Measurements from ENCODE around the gene SLC22A15.
A peak's percentile ranks its signal among the peaks of the same experiment; 100 is the strongest.

The SLC22A15 gene

GRCh38 chr1:115980156-115980555 lies 3.8 kb downstream of the SLC22A15 start:
- H3K4me3 ChIP-seq (ENCODE audit: control insufficient read depth in 1 of 7, extremely low read depth in 1 of 7, insufficient read depth in 4 of 7, low read depth in 2 of 7, low read length in 6 of 7): no peak overlapping the region
- CTCF ChIA-PET: interaction anchor here (1.0 to 1.6 kb wide), 2 partner anchors 168 to 170 kb away, joined by 3 read pairs; no protein-coding TSS in a partner anchor
- H3K9me3 ChIP-seq (ENCODE audit: control extremely low read depth in 1 of 5, control insufficient read depth in 4 of 5, insufficient read depth in 2 of 5, low read depth in 1 of 5, low read length in 4 of 5): no peaks in the 10 kb centered on the region
- no peaks in the 10 kb centered on the region for H3K36me3 ChIP-seq (ENCODE audit: control insufficient read depth in 4 of 4, insufficient read depth in 4 of 4, low read length in 3 of 4)
- no peak for DNase-seq
- H3K27ac ChIP-seq (ENCODE audit: insufficient read depth in 1 of 2, low read depth in 1 of 2, low read length in 2 of 2, poor library complexity in 1 of 2, severe bottlenecking in 2 of 2): no peak overlapping the region
- no peaks in the 10 kb centered on the region for H3K27me3 ChIP-seq (replicated peaks in 2 of 5; ENCODE audit: control insufficient read depth in 4 of 5, insufficient read depth in 5 of 5, low read length in 4 of 5)
- WGBS (ENCODE audit: insufficient coverage): no CpG with 5 or more reads among the region's 2 CpGs
- peaks cover 6 to 42% (median 14%) of the 10 kb centered on the region in 4 experiments for H3K4me1 ChIP-seq (ENCODE audit: control extremely low read depth in 1 of 4, control insufficient read depth in 4 of 4, insufficient read depth in 4 of 4, low read length in 3 of 4)
- POLR2A ChIA-PET: no interaction called here

- ChIA-PET CTCF (interaction anchor here (0.6 to 2.6 kb wide), 36 partner anchors 9 to 373 kb away, joined by 3 to 21 read pairs (median 4); no protein-coding TSS in a partner anchor), POLR2A (no interaction called here)
- Histone ChIP-seq H3K27ac (ENCODE audit: insufficient read depth in 1 of 2, low read depth in 1 of 2, low read length in 2 of 2, poor library complexity in 1 of 2, severe bottlenecking in 2 of 2) (no peak overlapping the region), H3K9me3 (ENCODE audit: control extremely low read depth in 1 of 5, control insufficient read depth in 4 of 5, insufficient read depth in 2 of 5, low read depth in 1 of 5, low read length in 4 of 5) (no peaks in the 10 kb centered on the region), H3K27me3 (replicated peaks in 2 of 5; ENCODE audit: control insufficient read depth in 4 of 5, insufficient read depth in 5 of 5, low read length in 4 of 5) (no peaks in the 10 kb centered on the region), H3K4me1 (ENCODE audit: control extremely low read depth in 1 of 4, control insufficient read depth in 4 of 4, insufficient read depth in 4 of 4, low read length in 3 of 4) (peaks cover 2 to 37% (median 10%) of the 10 kb centered on the region in 4 experiments), H3K36me3 (ENCODE audit: control insufficient read depth in 4 of 4, insufficient read depth in 4 of 4, low read length in 3 of 4) (peaks cover 0 to 3% (median 0%) of the 10 kb centered on the region in 4 experiments), H3K4me3 (ENCODE audit: control insufficient read depth in 1 of 7, extremely low read depth in 1 of 7, insufficient read depth in 4 of 7, low read depth in 2 of 7, low read length in 6 of 7) (no peak overlapping the region)
- 88% methylated on average over 2 of the region's 3 CpGs for WGBS (ENCODE audit: insufficient coverage)
- DNase-seq: peak; percentile 48 to 54 (median 52)
Measured at GRCh38 chr1:115980998-115981993, 5.0 kb downstream of the SLC22A15 start.

GRCh38 chr1:115982400-115982799 lies 6.1 kb downstream of the SLC22A15 start:
- peak in 2 of 3 donors; percentile 36 to 37 for DNase-seq
- Histone ChIP-seq H3K4me3 (ENCODE audit: control insufficient read depth in 1 of 7, extremely low read depth in 1 of 7, insufficient read depth in 4 of 7, low read depth in 2 of 7, low read length in 6 of 7) (no peak overlapping the region), H3K4me1 (ENCODE audit: control extremely low read depth in 1 of 4, control insufficient read depth in 4 of 4, insufficient read depth in 4 of 4, low read length in 3 of 4) (peaks cover 2 to 27% (median 3%) of the 10 kb centered on the region in 4 experiments), H3K36me3 (ENCODE audit: control insufficient read depth in 4 of 4, insufficient read depth in 4 of 4, low read length in 3 of 4) (peaks cover 0 to 3% (median 0%) of the 10 kb centered on the region in 4 experiments), H3K9me3 (ENCODE audit: control extremely low read depth in 1 of 5, control insufficient read depth in 4 of 5, insufficient read depth in 2 of 5, low read depth in 1 of 5, low read length in 4 of 5) (no peaks in the 10 kb centered on the region), H3K27ac (ENCODE audit: insufficient read depth in 1 of 2, low read depth in 1 of 2, low read length in 2 of 2, poor library complexity in 1 of 2, severe bottlenecking in 2 of 2) (no peak overlapping the region), H3K27me3 (replicated peaks in 2 of 5; ENCODE audit: control insufficient read depth in 4 of 5, insufficient read depth in 5 of 5, low read length in 4 of 5) (no peaks in the 10 kb centered on the region)
- CTCF ChIA-PET: interaction anchor here (0.9 to 2.6 kb wide), 14 partner anchors 9 to 375 kb away, joined by 3 to 21 read pairs (median 4); no protein-coding TSS in a partner anchor
- WGBS (ENCODE audit: insufficient coverage): 25% methylated on average over 1 of the region's 3 CpGs
- POLR2A ChIA-PET: no interaction called here

- Histone ChIP-seq H3K27ac (ENCODE audit: insufficient read depth in 1 of 2, low read depth in 1 of 2, low read length in 2 of 2, poor library complexity in 1 of 2, severe bottlenecking in 2 of 2) (no peak overlapping the region), H3K36me3 (ENCODE audit: control insufficient read depth in 4 of 4, insufficient read depth in 4 of 4, low read length in 3 of 4) (peaks cover 0 to 3% (median 0%) of the 10 kb centered on the region in 4 experiments), H3K4me3 (ENCODE audit: control insufficient read depth in 1 of 7, extremely low read depth in 1 of 7, insufficient read depth in 4 of 7, low read depth in 2 of 7, low read length in 6 of 7) (no peak overlapping the region), H3K9me3 (ENCODE audit: control extremely low read depth in 1 of 5, control insufficient read depth in 4 of 5, insufficient read depth in 2 of 5, low read depth in 1 of 5, low read length in 4 of 5) (no peaks in the 10 kb centered on the region), H3K27me3 (replicated peaks in 2 of 5; ENCODE audit: control insufficient read depth in 4 of 5, insufficient read depth in 5 of 5, low read length in 4 of 5) (no peaks in the 10 kb centered on the region), H3K4me1 (ENCODE audit: control extremely low read depth in 1 of 4, control insufficient read depth in 4 of 4, insufficient read depth in 4 of 4, low read length in 3 of 4) (peaks cover 0 to 21% (median 3%) of the 10 kb centered on the region in 4 experiments)
- WGBS (ENCODE audit: insufficient coverage): 88% methylated on average over 3 of the region's 3 CpGs
- DNase-seq: no peak
- CTCF ChIA-PET: interaction anchor here (1.0 to 2.5 kb wide), 7 partner anchors 10 to 270 kb away, joined by 3 to 7 read pairs (median 4); no protein-coding TSS in a partner anchor
- POLR2A ChIA-PET: no interaction called here
Measured at GRCh38 chr1:115983584-115983983, 7.3 kb downstream of the SLC22A15 start.

- ChIA-PET CTCF (interaction anchor here (1.1 kb wide), 1 partner anchor 271 kb away, joined by 4 read pairs; no protein-coding TSS in a partner anchor), POLR2A (no interaction called here)
- H3K9me3 ChIP-seq (ENCODE audit: control extremely low read depth in 1 of 5, control insufficient read depth in 4 of 5, insufficient read depth in 2 of 5, low read depth in 1 of 5, low read length in 4 of 5): no peaks in the 10 kb centered on the region
- peaks cover 0 to 6% (median 2%) of the 10 kb centered on the region in 4 experiments for H3K36me3 ChIP-seq (ENCODE audit: control insufficient read depth in 4 of 4, insufficient read depth in 4 of 4, low read length in 3 of 4)
- no peak overlapping the region for H3K27ac ChIP-seq (ENCODE audit: insufficient read depth in 1 of 2, low read depth in 1 of 2, low read length in 2 of 2, poor library complexity in 1 of 2, severe bottlenecking in 2 of 2)
- WGBS (ENCODE audit: insufficient coverage): no CpG with 5 or more reads among the region's 3 CpGs
- H3K27me3 ChIP-seq (replicated peaks in 2 of 5; ENCODE audit: control insufficient read depth in 4 of 5, insufficient read depth in 5 of 5, low read length in 4 of 5): no peaks in the 10 kb centered on the region
- DNase-seq: no peak
- H3K4me3 ChIP-seq (ENCODE audit: control insufficient read depth in 1 of 7, extremely low read depth in 1 of 7, insufficient read depth in 4 of 7, low read depth in 2 of 7, low read length in 6 of 7): no peak overlapping the region
- H3K4me1 ChIP-seq (ENCODE audit: control extremely low read depth in 1 of 4, control insufficient read depth in 4 of 4, insufficient read depth in 4 of 4, low read length in 3 of 4): peaks cover 0 to 4% (median 0%) of the 10 kb centered on the region in 4 experiments
Measured at GRCh38 chr1:115987623-115988022, 11.3 kb downstream of the SLC22A15 start.

GRCh38 chr1:115988953-115989352 lies 12.6 kb downstream of the SLC22A15 start:
- Histone ChIP-seq H3K4me3 (ENCODE audit: control insufficient read depth in 1 of 7, extremely low read depth in 1 of 7, insufficient read depth in 4 of 7, low read depth in 2 of 7, low read length in 6 of 7) (no peak overlapping the region), H3K9me3 (ENCODE audit: control extremely low read depth in 1 of 5, control insufficient read depth in 4 of 5, insufficient read depth in 2 of 5, low read depth in 1 of 5, low read length in 4 of 5) (no peaks in the 10 kb centered on the region), H3K27me3 (replicated peaks in 2 of 5; ENCODE audit: control insufficient read depth in 4 of 5, insufficient read depth in 5 of 5, low read length in 4 of 5) (no peaks in the 10 kb centered on the region), H3K27ac (ENCODE audit: insufficient read depth in 1 of 2, low read depth in 1 of 2, low read length in 2 of 2, poor library complexity in 1 of 2, severe bottlenecking in 2 of 2) (no peak overlapping the region), H3K4me1 (ENCODE audit: control extremely low read depth in 1 of 4, control insufficient read depth in 4 of 4, insufficient read depth in 4 of 4, low read length in 3 of 4) (no peaks in the 10 kb centered on the region), H3K36me3 (ENCODE audit: control insufficient read depth in 4 of 4, insufficient read depth in 4 of 4, low read length in 3 of 4) (peaks cover 2 to 14% (median 8%) of the 10 kb centered on the region in 4 experiments)
- POLR2A ChIA-PET: no interaction called here
- CTCF ChIA-PET: no interaction called here
- no peak for DNase-seq
- 100% methylated on average over 1 of the region's 1 CpG for WGBS (ENCODE audit: insufficient coverage)

- no peak for DNase-seq
- H3K4me1 ChIP-seq (ENCODE audit: control extremely low read depth in 1 of 4, control insufficient read depth in 4 of 4, insufficient read depth in 4 of 4, low read length in 3 of 4): no peaks in the 10 kb centered on the region
- H3K36me3 ChIP-seq (ENCODE audit: control insufficient read depth in 4 of 4, insufficient read depth in 4 of 4, low read length in 3 of 4): peaks cover 2 to 17% (median 9%) of the 10 kb centered on the region in 4 experiments
- ChIA-PET CTCF (interaction anchor here (1.2 kb wide), 1 partner anchor 9 kb away, joined by 3 read pairs; no protein-coding TSS in a partner anchor), POLR2A (no interaction called here)
- no CpG with 5 or more reads among the region's 3 CpGs for WGBS (ENCODE audit: insufficient coverage)
- H3K27me3 ChIP-seq (replicated peaks in 2 of 5; ENCODE audit: control insufficient read depth in 4 of 5, insufficient read depth in 5 of 5, low read length in 4 of 5): no peaks in the 10 kb centered on the region
- no peak overlapping the region for H3K27ac ChIP-seq (ENCODE audit: insufficient read depth in 1 of 2, low read depth in 1 of 2, low read length in 2 of 2, poor library complexity in 1 of 2, severe bottlenecking in 2 of 2)
- no peak overlapping the region for H3K4me3 ChIP-seq (ENCODE audit: control insufficient read depth in 1 of 7, extremely low read depth in 1 of 7, insufficient read depth in 4 of 7, low read depth in 2 of 7, low read length in 6 of 7)
- no peaks in the 10 kb centered on the region for H3K9me3 ChIP-seq (ENCODE audit: control extremely low read depth in 1 of 5, control insufficient read depth in 4 of 5, insufficient read depth in 2 of 5, low read depth in 1 of 5, low read length in 4 of 5)
Measured at GRCh38 chr1:115989699-115990098, 13.4 kb downstream of the SLC22A15 start.

Measured in common myeloid progenitor, CD34-positive (primary cell).